ENCODE results near the gene GHR.
A peak's percentile ranks its signal among the peaks of the same experiment; 100 is the strongest.

The GHR gene

GRCh38 chr5:42745856-42746255 is 322.6 kb downstream of the GHR start:
- H3K4me1 ChIP-seq (ENCODE audit: control insufficient read depth, insufficient read depth, low read length), result no peaks in the 10 kb centered on the region
- 79 to 87% methylated on average over 3 of the region's 3 CpGs for WGBS, 2 experiments
- H3K36me3 ChIP-seq (ENCODE audit: control insufficient read depth, insufficient read depth, low read length), result no peaks in the 10 kb centered on the region
- no peaks in the 10 kb centered on the region for H3K27me3 ChIP-seq (ENCODE audit: control insufficient read depth, insufficient read depth, low read length, poor library complexity, severe bottlenecking)
- no peak overlapping the region for H3K4me3 ChIP-seq (ENCODE audit: insufficient read depth, low read depth, low read length)
- H3K9me3 ChIP-seq (ENCODE audit: control insufficient read depth, low read length), result no peaks in the 10 kb centered on the region
- H3K27ac ChIP-seq (ENCODE audit: insufficient read depth, low read depth, low read length, poor library complexity, severe bottlenecking), result no peak overlapping the region

GRCh38 chr5:42749020-42749419 is 325.8 kb downstream of the GHR start:
- Histone ChIP-seq H3K9me3 (ENCODE audit: control insufficient read depth, low read length) (no peaks in the 10 kb centered on the region), H3K27ac (ENCODE audit: insufficient read depth, low read depth, low read length, poor library complexity, severe bottlenecking) (no peak overlapping the region), H3K4me3 (ENCODE audit: insufficient read depth, low read depth, low read length) (no peak overlapping the region), H3K36me3 (ENCODE audit: control insufficient read depth, insufficient read depth, low read length) (no peaks in the 10 kb centered on the region), H3K4me1 (ENCODE audit: control insufficient read depth, insufficient read depth, low read length) (no peaks in the 10 kb centered on the region), H3K27me3 (ENCODE audit: control insufficient read depth, insufficient read depth, low read length, poor library complexity, severe bottlenecking) (no peaks in the 10 kb centered on the region)

- 92 to 95% methylated on average over 4 of the region's 5 CpGs for WGBS, 2 experiments
- Histone ChIP-seq H3K4me1 (ENCODE audit: control insufficient read depth, insufficient read depth, low read length) (no peaks in the 10 kb centered on the region), H3K27ac (ENCODE audit: insufficient read depth, low read depth, low read length, poor library complexity, severe bottlenecking) (no peak overlapping the region), H3K36me3 (ENCODE audit: control insufficient read depth, insufficient read depth, low read length) (no peaks in the 10 kb centered on the region), H3K27me3 (ENCODE audit: control insufficient read depth, insufficient read depth, low read length, poor library complexity, severe bottlenecking) (no peaks in the 10 kb centered on the region), H3K9me3 (ENCODE audit: control insufficient read depth, low read length) (no peaks in the 10 kb centered on the region), H3K4me3 (ENCODE audit: insufficient read depth, low read depth, low read length) (no peak overlapping the region)
Observed at GRCh38 chr5:42750507-42750906, 327.3 kb downstream of the GHR start.

- no peaks in the 10 kb centered on the region for H3K27me3 ChIP-seq (ENCODE audit: control insufficient read depth, insufficient read depth, low read length, poor library complexity, severe bottlenecking)
- 83 to 88% methylated on average over 5 of the region's 5 CpGs for WGBS, 2 experiments
Observed at GRCh38 chr5:42751044-42751443, 327.8 kb downstream of the GHR start.

GRCh38 chr5:42753099-42753498 is 329.9 kb downstream of the GHR start:
- Histone ChIP-seq H3K4me3 (ENCODE audit: insufficient read depth, low read depth, low read length) (no peak overlapping the region), H3K27ac (ENCODE audit: insufficient read depth, low read depth, low read length, poor library complexity, severe bottlenecking) (no peak overlapping the region), H3K4me1 (ENCODE audit: control insufficient read depth, insufficient read depth, low read length) (no peaks in the 10 kb centered on the region), H3K36me3 (ENCODE audit: control insufficient read depth, insufficient read depth, low read length) (no peaks in the 10 kb centered on the region), H3K27me3 (ENCODE audit: control insufficient read depth, insufficient read depth, low read length, poor library complexity, severe bottlenecking) (no peaks in the 10 kb centered on the region), H3K9me3 (ENCODE audit: control insufficient read depth, low read length) (no peaks in the 10 kb centered on the region)
- WGBS, 2 experiments, result 89 to 95% methylated on average over 3 of the region's 3 CpGs

More at GRCh38 chr5:42751044-42751443, 327.8 kb downstream of the GHR start:
- Histone ChIP-seq H3K4me1 (ENCODE audit: control insufficient read depth, insufficient read depth, low read length) (no peaks in the 10 kb centered on the region), H3K4me3 (ENCODE audit: insufficient read depth, low read depth, low read length) (no peak overlapping the region), H3K27ac (ENCODE audit: insufficient read depth, low read depth, low read length, poor library complexity, severe bottlenecking) (no peak overlapping the region), H3K9me3 (ENCODE audit: control insufficient read depth, low read length) (no peaks in the 10 kb centered on the region), H3K36me3 (ENCODE audit: control insufficient read depth, insufficient read depth, low read length) (no peaks in the 10 kb centered on the region)

GRCh38 chr5:42756606-42757601 is 333.7 kb downstream of the GHR start, which contains the start of gene CCDC152:
Gene CCDC152 (plus strand): TSS chr5:42756818. CDS start chr5:42759122, 2,304 bp downstream.
- H3K9me3 ChIP-seq (ENCODE audit: control insufficient read depth, low read length), result no peaks in the 10 kb centered on the region
- H3K4me3 ChIP-seq (ENCODE audit: insufficient read depth, low read depth, low read length), result peak within 1 kb of the TSS; percentile 41
- no peaks in the 10 kb centered on the region for H3K4me1 ChIP-seq (ENCODE audit: control insufficient read depth, insufficient read depth, low read length)
- H3K27me3 ChIP-seq (ENCODE audit: control insufficient read depth, insufficient read depth, low read length, poor library complexity, severe bottlenecking), result no peaks in the 10 kb centered on the region
- H3K27ac ChIP-seq (ENCODE audit: insufficient read depth, low read depth, low read length, poor library complexity, severe bottlenecking), result no peak within 1 kb of the TSS
- WGBS, 2 experiments, result 69 to 72% methylated on average over 35 of the region's 35 CpGs
- H3K36me3 ChIP-seq (ENCODE audit: control insufficient read depth, insufficient read depth, low read length), result no peaks in the 10 kb centered on the region

GRCh38 chr5:42759456-42759855 is 336.2 kb downstream of the GHR start:
- WGBS, 2 experiments, result 96 to 100% methylated on average over 1 of the region's 2 CpGs
- Histone ChIP-seq H3K9me3 (ENCODE audit: control insufficient read depth, low read length) (no peaks in the 10 kb centered on the region), H3K4me1 (ENCODE audit: control insufficient read depth, insufficient read depth, low read length) (no peaks in the 10 kb centered on the region), H3K27me3 (ENCODE audit: control insufficient read depth, insufficient read depth, low read length, poor library complexity, severe bottlenecking) (no peaks in the 10 kb centered on the region), H3K36me3 (ENCODE audit: control insufficient read depth, insufficient read depth, low read length) (no peaks in the 10 kb centered on the region), H3K4me3 (ENCODE audit: insufficient read depth, low read depth, low read length) (no peak overlapping the region), H3K27ac (ENCODE audit: insufficient read depth, low read depth, low read length, poor library complexity, severe bottlenecking) (no peak overlapping the region)

GRCh38 chr5:42760426-42760825 is 337.2 kb downstream of the GHR start:
- Histone ChIP-seq H3K36me3 (ENCODE audit: control insufficient read depth, insufficient read depth, low read length) (no peaks in the 10 kb centered on the region), H3K27me3 (ENCODE audit: control insufficient read depth, insufficient read depth, low read length, poor library complexity, severe bottlenecking) (no peaks in the 10 kb centered on the region), H3K27ac (ENCODE audit: insufficient read depth, low read depth, low read length, poor library complexity, severe bottlenecking) (no peak overlapping the region), H3K4me1 (ENCODE audit: control insufficient read depth, insufficient read depth, low read length) (no peaks in the 10 kb centered on the region), H3K9me3 (ENCODE audit: control insufficient read depth, low read length) (no peaks in the 10 kb centered on the region), H3K4me3 (ENCODE audit: insufficient read depth, low read depth, low read length) (no peak overlapping the region)
- WGBS, 2 experiments, result 93 to 94% methylated on average over 3 to 4 of the region's 4 CpGs

GRCh38 chr5:42761791-42762190 is 338.6 kb downstream of the GHR start:
- H3K27ac ChIP-seq (ENCODE audit: insufficient read depth, low read depth, low read length, poor library complexity, severe bottlenecking), result no peak overlapping the region
- no peaks in the 10 kb centered on the region for H3K36me3 ChIP-seq (ENCODE audit: control insufficient read depth, insufficient read depth, low read length)
- no peaks in the 10 kb centered on the region for H3K4me1 ChIP-seq (ENCODE audit: control insufficient read depth, insufficient read depth, low read length)
- no peaks in the 10 kb centered on the region for H3K9me3 ChIP-seq (ENCODE audit: control insufficient read depth, low read length)
- no peak overlapping the region for H3K4me3 ChIP-seq (ENCODE audit: insufficient read depth, low read depth, low read length)
- 100% methylated on average over 1 of the region's 1 CpG for WGBS, 2 experiments
- H3K27me3 ChIP-seq (ENCODE audit: control insufficient read depth, insufficient read depth, low read length, poor library complexity, severe bottlenecking), result no peaks in the 10 kb centered on the region

- Histone ChIP-seq H3K4me1 (ENCODE audit: control insufficient read depth, insufficient read depth, low read length) (no peaks in the 10 kb centered on the region), H3K27ac (ENCODE audit: insufficient read depth, low read depth, low read length, poor library complexity, severe bottlenecking) (no peak overlapping the region), H3K36me3 (ENCODE audit: control insufficient read depth, insufficient read depth, low read length) (no peaks in the 10 kb centered on the region), H3K4me3 (ENCODE audit: insufficient read depth, low read depth, low read length) (no peak overlapping the region), H3K9me3 (ENCODE audit: control insufficient read depth, low read length) (no peaks in the 10 kb centered on the region), H3K27me3 (ENCODE audit: control insufficient read depth, insufficient read depth, low read length, poor library complexity, severe bottlenecking) (no peaks in the 10 kb centered on the region)
- WGBS, 2 experiments, result 53 to 63% methylated on average over 3 of the region's 3 CpGs
Observed at GRCh38 chr5:42767491-42768105, 344.4 kb downstream of the GHR start.

All from ectodermal cell (in vitro differentiated cells).